ENCODE measurements around the gene VCAM1.

VCAM1 gene

GRCh38 chr1:100724281-100724680 lies 4.7 kb downstream of the VCAM1 start:
- DNase-seq: no peak

GRCh38 chr1:100730130-100730529 lies 10.6 kb downstream of the VCAM1 start:
- no peak for DNase-seq

- no peak for DNase-seq
These were observed 11.8 kb downstream of the VCAM1 start for GRCh38 chr1:100731309-100731708.

- DNase-seq: no peak
These were observed 12.2 kb downstream of the VCAM1 start for GRCh38 chr1:100731758-100732157.

GRCh38 chr1:100734676-100735075 lies 15.1 kb downstream of the VCAM1 start:
- no peak for DNase-seq

- no peak for DNase-seq
These were observed 15.7 kb downstream of the VCAM1 start for GRCh38 chr1:100735244-100735643.

GRCh38 chr1:100736324-100736723 lies 16.8 kb downstream of the VCAM1 start:
- DNase-seq: no peak

GRCh38 chr1:100736746-100737145 lies 17.2 kb downstream of the VCAM1 start:
- DNase-seq: no peak

GRCh38 chr1:100746542-100746932 lies 27.0 kb downstream of the VCAM1 start:
- DNase-seq: no peak

- DNase-seq: no peak
These were observed 28.2 kb downstream of the VCAM1 start for GRCh38 chr1:100747771-100748170.

- DNase-seq: no peak
These were observed 30.7 kb downstream of the VCAM1 start for GRCh38 chr1:100750005-100750885.

- DNase-seq: no peak
These were observed 33.2 kb downstream of the VCAM1 start for GRCh38 chr1:100752791-100753190.

- no peak for DNase-seq
These were observed 38.4 kb downstream of the VCAM1 start for GRCh38 chr1:100757946-100758345.

GRCh38 chr1:100759188-100759587 lies 39.6 kb downstream of the VCAM1 start:
- DNase-seq: no peak

- no peak for DNase-seq
These were observed 41.0 kb downstream of the VCAM1 start for GRCh38 chr1:100760511-100760910.

GRCh38 chr1:100762461-100762860 lies 42.9 kb downstream of the VCAM1 start:
- no peak for DNase-seq

GRCh38 chr1:100767176-100767890 lies 47.8 kb downstream of the VCAM1 start:
- no peak for DNase-seq

- DNase-seq: no peak
These were observed 49.8 kb downstream of the VCAM1 start for GRCh38 chr1:100769323-100769722.

- DNase-seq: no peak
These were observed 50.5 kb downstream of the VCAM1 start for GRCh38 chr1:100769906-100770646.

GRCh38 chr1:100773444-100773843 lies 53.9 kb downstream of the VCAM1 start:
- no peak for DNase-seq

- DNase-seq: no peak
These were observed 54.8 kb downstream of the VCAM1 start for GRCh38 chr1:100774370-100774769.

- DNase-seq: no peak
These were observed 55.9 kb downstream of the VCAM1 start for GRCh38 chr1:100775483-100775882.

- DNase-seq: no peak
These were observed 59.2 kb downstream of the VCAM1 start for GRCh38 chr1:100778748-100779147.

GRCh38 chr1:100780814-100781213 lies 61.3 kb downstream of the VCAM1 start:
- no peak for DNase-seq
